Cardiac muscle cell (in vitro differentiated cells and primary cell): ENCODE data around the gene CNTNAP2. TPM values are rescaled to one million over a fixed set of nuclear protein-coding genes. Genes with fewer than 3 reads are reported as not detected.

ENCODE experiments used
- DNase-seq, 2 donors: peaks; one replicate each; pipeline versions ENCODE4 v3.0.0 to v3.0.0-alpha.2; 2010 to 2017; ENCODE audit warnings: low read depth in 1 of 2, low spot score in 1 of 2
- H3K27ac ChIP-seq: fragments of 200-600 bp; sonication (generic); 2 replicates; pipeline ENCODE4 v1.5.1; 2016
- H3K27me3 ChIP-seq: fragments of 200-600 bp; sonication (generic); 2 replicates; pipeline ENCODE4 v1.6.0; 2016; ENCODE audit warnings: control low read depth
- H3K36me3 ChIP-seq: fragments of 200-600 bp; sonication (generic); 2 replicates; pipeline ENCODE4 v1.5.1; 2016; ENCODE audit warnings: control low read depth
- H3K4me1 ChIP-seq: fragments of 200-600 bp; sonication (generic); 2 replicates; pipeline ENCODE4 v1.8.1; 2017; ENCODE audit warnings: low read depth, mild to moderate bottlenecking, mixed run types
- H3K4me3 ChIP-seq: fragments of 200-600 bp; sonication (generic); 2 replicates; pipeline ENCODE4 v1.5.1; 2016; ENCODE audit warnings: mild to moderate bottlenecking
- H3K9me3 ChIP-seq: fragments of 200-600 bp; sonication (generic); 2 replicates; pipeline ENCODE4 v1.5.1; 2017; ENCODE audit warnings: low read depth, mild to moderate bottlenecking, control low read depth
- polyA plus RNA-seq: library from polyadenylated mRNA; unstranded; fragments of >200 nt; fragmentation: Nextera tagmentation; extraction: Ambion mirVana; gene quantifications from 2 replicates; pipeline ENCODE4 v1.2.1, GENCODE V29; 2016
- total RNA-seq: library from RNA; depleted of rRNA; stranded (reverse); fragments of >200 nt; gene quantifications from 2 replicates; pipeline ENCODE4 v1.2.3, GENCODE V29; 2016
- TF ChIP-seq, protein P1 (sequence below): IDR thresholded peaks from 2 replicates; pipeline ENCODE4 v1.5.1; 2012; ENCODE audit warnings: low read depth, mild to moderate bottlenecking, low read length

Gene CNTNAP2
- total and polyA plus RNA-seq, 2 experiments from 2014 or later: 4.8 to 5.1 TPM

GRCh38 chr7:147412782-147413556 is 1296.4 kb downstream of the CNTNAP2 start:
- TF ChIP-seq, protein P1, sequence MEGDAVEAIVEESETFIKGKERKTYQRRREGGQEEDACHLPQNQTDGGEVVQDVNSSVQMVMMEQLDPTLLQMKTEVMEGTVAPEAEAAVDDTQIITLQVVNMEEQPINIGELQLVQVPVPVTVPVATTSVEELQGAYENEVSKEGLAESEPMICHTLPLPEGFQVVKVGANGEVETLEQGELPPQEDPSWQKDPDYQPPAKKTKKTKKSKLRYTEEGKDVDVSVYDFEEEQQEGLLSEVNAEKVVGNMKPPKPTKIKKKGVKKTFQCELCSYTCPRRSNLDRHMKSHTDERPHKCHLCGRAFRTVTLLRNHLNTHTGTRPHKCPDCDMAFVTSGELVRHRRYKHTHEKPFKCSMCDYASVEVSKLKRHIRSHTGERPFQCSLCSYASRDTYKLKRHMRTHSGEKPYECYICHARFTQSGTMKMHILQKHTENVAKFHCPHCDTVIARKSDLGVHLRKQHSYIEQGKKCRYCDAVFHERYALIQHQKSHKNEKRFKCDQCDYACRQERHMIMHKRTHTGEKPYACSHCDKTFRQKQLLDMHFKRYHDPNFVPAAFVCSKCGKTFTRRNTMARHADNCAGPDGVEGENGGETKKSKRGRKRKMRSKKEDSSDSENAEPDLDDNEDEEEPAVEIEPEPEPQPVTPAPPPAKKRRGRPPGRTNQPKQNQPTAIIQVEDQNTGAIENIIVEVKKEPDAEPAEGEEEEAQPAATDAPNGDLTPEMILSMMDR: no peak
- Histone ChIP-seq H3K36me3 (no peaks in the 10 kb centered on the region), H3K4me1 (no peaks in the 10 kb centered on the region), H3K27me3 (no peaks in the 10 kb centered on the region), H3K9me3 (no peaks in the 10 kb centered on the region), H3K27ac (no peak overlapping the region), H3K4me3 (no peak overlapping the region)
- DNase-seq: peak in 1 of 2 donors; percentile 92

DNA sequence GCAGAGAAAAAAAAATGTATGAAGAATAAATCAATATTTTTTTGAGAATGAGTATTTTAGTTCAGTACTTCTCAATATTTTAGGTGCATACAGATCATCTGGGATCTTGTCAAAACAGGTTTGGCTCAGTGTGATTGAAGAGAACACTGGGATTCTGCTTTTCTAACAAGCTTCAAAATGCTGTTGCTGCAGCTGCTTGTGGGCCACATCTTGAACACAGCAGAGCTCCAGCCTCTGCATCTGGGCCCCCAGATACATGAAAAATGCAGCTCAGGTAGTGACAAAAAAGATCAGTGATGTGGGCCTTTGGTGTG is 1296.9 kb downstream of the CNTNAP2 start:
- Histone ChIP-seq H3K27ac (no peak overlapping the region), H3K27me3 (no peaks in the 10 kb centered on the region), H3K9me3 (no peaks in the 10 kb centered on the region), H3K4me3 (no peak overlapping the region), H3K36me3 (no peaks in the 10 kb centered on the region), H3K4me1 (no peaks in the 10 kb centered on the region)
- TF ChIP-seq, protein P1: no peak
- no peak for DNase-seq

DNA sequence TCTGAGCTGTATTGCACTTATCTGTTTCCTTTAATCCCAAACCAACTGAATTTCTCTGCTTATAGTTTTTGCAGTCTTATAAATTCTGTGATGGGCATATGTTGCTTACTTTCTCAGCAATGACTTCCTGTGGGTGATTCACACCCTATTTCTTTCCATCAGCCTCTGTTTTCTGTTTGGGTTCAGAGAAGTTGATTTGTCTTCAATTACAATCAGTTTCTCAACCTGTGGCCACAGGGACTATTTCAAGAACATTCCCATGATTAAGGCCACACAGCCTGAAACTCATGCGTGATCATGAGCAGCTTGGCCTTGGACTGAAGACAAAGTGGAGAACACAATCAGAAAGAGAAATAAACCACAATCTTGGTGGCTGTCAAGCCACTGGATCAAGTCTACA is 1299.4 kb downstream of the CNTNAP2 start:
- H3K36me3 ChIP-seq: no peaks in the 10 kb centered on the region
- DNase-seq: no peak
- H3K27ac ChIP-seq: no peak overlapping the region
- H3K9me3 ChIP-seq: no peaks in the 10 kb centered on the region
- H3K27me3 ChIP-seq: no peaks in the 10 kb centered on the region
- no peaks in the 10 kb centered on the region for H3K4me1 ChIP-seq
- no peak overlapping the region for H3K4me3 ChIP-seq
- TF ChIP-seq, protein P1: no peak

DNA sequence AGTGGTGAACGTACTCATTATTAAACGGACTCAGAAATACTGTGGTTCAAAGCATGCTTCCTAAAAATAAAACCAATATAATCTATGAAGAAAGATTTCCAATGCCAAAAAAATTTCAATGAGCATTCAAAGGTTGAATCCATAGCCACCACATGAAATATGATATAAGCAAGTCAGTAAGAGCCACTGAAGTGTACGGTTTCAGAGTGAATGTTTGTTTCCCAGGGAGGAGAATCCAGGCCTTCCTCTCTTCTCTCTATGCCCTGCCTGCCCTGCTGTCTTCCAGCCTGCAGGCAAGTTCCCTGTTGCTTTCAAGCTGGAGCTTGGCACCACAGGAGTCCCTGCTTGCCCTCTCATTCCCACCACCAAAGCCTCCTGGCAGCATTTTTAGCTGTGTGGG is 1302.4 kb downstream of the CNTNAP2 start:
- Histone ChIP-seq H3K9me3 (no peaks in the 10 kb centered on the region), H3K4me3 (no peak overlapping the region), H3K36me3 (no peaks in the 10 kb centered on the region), H3K27me3 (no peaks in the 10 kb centered on the region), H3K4me1 (no peaks in the 10 kb centered on the region), H3K27ac (no peak overlapping the region)
- no peak for DNase-seq
- TF ChIP-seq, protein P1: no peak

DNA sequence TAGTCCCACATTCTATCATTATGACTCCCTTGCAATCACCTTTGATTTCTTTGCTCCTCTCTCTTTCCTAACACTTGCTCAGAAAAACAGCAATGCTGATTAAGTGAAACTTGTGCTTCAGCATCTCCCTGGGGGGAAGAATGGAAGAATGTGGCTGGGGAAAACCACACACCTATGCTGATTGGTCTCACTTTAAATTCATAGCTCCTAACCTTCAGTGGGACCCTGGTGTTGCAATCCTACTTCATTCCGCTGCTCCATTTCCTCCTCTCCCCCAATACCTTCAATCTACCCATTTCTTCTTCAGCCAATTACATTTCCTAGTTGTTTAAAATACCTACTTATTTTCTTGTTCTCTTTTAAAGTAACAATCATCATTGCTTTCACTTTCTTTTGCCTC is 1307.3 kb downstream of the CNTNAP2 start:
- no peaks in the 10 kb centered on the region for H3K9me3 ChIP-seq
- no peak for DNase-seq
- H3K27ac ChIP-seq: no peak overlapping the region
- TF ChIP-seq, protein P1: no peak
- no peaks in the 10 kb centered on the region for H3K27me3 ChIP-seq
- no peaks in the 10 kb centered on the region for H3K4me1 ChIP-seq
- no peak overlapping the region for H3K4me3 ChIP-seq
- no peaks in the 10 kb centered on the region for H3K36me3 ChIP-seq

DNA sequence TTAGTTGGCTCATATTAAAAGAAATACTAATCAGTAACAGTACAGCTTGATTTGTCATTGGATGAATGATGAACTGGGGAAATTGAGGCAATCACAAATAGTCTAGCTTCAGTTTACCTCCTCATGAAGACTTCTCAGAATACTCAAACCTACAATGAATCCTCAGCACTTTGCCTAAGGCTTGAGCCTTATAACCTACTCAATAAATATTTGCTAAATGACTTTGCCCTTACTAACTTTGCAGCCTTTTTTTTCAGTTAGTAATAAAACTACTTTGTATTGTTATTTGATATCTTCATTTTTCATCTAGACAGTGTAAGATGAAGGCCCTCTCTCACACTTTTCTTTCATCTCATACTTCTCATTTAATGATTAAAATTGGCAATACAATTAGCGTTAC is 1311.5 kb downstream of the CNTNAP2 start:
- Histone ChIP-seq H3K4me1 (no peaks in the 10 kb centered on the region), H3K27me3 (no peaks in the 10 kb centered on the region), H3K4me3 (no peak overlapping the region), H3K9me3 (no peaks in the 10 kb centered on the region), H3K27ac (no peak overlapping the region), H3K36me3 (no peaks in the 10 kb centered on the region)
- no peak for DNase-seq
- TF ChIP-seq, protein P1: no peak
